ENCODE results near the gene NR6A1.

- TF ChIP-seq POLR2A (IDR thresholded peaks at IDR 0.05) = no peak
- no peak for TF ChIP-seq EP300 (IDR thresholded peaks at IDR 0.05)
These were observed 270.9 kb downstream of the NR6A1 start for GRCh38 chr9:124500028-124500795.

All from ovary (tissue), 1 donor.